ENCODE data around the gene CDC37L1.
"Not testable (repeated sequence)": the region's sequence is repeated elsewhere in the genome, so short reads cannot be mapped to it uniquely, and the experiment has no call there.

The CDC37L1 gene

DNA sequence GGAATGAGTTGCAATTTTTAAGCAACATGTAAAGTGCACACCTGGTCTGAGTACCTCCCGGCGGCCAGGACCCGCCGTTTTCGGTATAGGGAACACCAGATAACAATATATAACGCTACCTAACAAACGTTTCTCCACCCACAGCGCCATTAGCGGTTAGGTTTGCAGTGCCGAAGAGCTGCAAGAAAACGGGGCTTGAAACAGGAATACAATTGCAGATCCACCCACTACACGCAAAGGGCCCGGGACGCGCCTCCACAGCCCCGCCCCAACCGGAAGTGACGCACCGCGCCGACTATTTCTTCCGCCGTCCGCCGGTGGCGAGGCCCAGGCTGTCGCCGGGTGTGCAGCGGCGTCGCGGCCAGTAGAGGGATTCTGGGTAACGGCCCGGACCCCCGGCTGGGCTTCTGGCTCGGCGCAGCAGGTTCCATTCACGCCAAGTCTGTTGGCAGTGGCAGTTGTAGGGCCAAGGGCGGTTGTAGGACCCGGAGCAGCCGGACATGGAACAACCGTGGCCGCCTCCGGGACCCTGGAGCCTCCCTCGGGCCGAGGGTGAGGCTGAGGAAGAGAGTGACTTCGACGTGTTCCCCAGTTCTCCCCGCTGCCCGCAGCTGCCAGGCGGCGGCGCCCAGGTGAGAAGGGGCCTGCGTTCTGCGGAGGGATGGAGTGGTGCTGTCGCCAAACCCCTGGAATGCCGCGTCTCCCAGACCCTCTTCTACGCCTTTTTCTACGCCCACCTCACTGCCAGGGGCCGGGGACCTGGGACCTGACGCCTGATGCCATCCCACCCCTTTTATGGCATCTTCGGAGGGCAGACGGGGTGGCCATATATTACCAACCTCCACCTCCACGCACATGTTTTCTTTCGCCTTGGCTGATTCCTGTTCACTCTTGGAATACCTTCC lies at the start of gene CDC37L1:
Gene CDC37L1, plus strand, starts transcription at position 302 of the 905 bp plus-strand sequence. Its CDS starts 199 bp downstream, at position 501.
- DNase-seq = peak; percentile 98

DNA sequence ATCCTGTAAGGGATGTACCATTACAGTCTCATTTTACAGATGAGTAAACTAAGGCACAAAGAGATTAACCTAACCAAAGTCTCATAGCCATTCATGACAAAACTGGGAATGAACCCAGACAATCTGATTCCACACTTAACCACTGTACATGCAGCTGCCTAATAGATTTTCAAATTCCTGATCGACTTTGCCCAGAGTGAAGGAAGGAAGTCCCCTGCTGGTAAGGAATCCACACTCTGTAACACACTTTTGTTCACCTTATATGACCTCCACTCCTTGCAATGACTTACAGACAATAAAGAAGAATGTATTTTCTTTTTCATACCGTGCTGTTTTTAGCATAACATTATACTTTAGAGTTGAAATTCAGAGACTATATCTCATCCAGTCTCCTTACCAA lies 48.5 kb upstream of the CDC37L1 start:
- DNase-seq = no peak

GRCh38 chr9:4638968-4639367 lies 40.4 kb upstream of the CDC37L1 start:
- no peak for DNase-seq

DNA sequence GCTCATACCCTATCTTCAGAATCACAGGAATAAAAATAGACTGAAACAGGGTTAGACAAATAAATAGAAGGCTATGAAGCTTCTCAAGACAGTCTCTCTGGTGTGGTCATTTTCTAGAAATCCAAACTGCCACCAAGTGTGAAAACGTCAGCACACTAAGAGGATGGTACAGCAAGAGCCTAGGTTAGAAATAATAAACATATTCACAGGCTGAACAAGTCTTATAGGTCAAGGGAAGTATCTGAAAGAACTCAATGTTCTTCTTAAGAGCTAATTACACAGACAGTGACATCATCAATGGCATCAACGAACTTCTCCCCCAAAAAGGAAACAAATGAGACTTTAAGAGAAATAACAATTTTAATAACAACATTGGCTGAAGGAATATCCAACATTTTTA lies 39.9 kb upstream of the CDC37L1 start:
- DNase-seq = no peak

DNA sequence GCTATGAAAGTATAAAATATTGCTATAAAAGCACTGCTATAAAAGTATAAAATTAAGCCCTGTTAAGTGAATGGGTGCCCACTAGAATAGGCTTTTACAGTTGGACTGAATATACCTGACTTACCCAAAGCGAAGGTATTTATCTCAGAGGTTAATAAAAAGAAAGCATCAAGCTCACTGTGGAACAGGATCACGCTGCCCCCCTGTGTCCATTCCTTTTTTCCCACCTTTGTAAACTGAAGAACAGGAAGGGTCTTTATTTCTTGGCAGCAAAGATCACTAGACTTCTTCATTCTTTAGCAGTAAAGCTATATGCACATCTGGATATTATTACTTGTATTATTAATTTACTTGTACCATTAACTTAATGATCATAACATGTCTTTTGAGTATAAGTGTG lies 39.3 kb upstream of the CDC37L1 start:
- no peak for DNase-seq

- DNase-seq = no peak
These were observed 37.0 kb upstream of the CDC37L1 start for GRCh38 chr9:4642351-4642750.

- peak; percentile 21 for DNase-seq
These were observed 25.3 kb upstream of the CDC37L1 start for GRCh38 chr9:4654084-4654483.

GRCh38 chr9:4654538-4654937 lies 24.8 kb upstream of the CDC37L1 start:
- DNase-seq = no peak

DNA sequence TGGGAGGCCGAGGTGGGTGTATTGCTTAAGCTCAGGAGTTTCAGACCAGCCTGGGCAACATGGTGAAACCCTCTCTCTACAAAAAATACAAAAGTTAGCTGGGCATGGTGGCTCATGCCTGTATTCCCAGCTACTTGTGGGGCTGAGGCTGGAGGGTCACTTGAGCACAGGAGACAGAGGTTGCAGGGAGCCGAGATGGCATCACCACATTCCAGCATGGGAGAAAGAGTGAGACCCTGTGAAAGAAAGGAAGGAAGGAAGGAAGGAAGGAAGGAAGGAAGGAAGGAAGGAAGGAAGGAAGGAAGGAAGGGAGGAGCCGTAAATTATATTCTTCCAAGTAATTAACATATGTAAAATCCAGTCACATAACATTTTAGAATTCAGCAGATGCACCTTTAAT lies 23.2 kb upstream of the CDC37L1 start:
- not testable (repeated sequence) for DNase-seq

GRCh38 chr9:4656621-4657020 lies 22.7 kb upstream of the CDC37L1 start:
- DNase-seq = no peak

DNA sequence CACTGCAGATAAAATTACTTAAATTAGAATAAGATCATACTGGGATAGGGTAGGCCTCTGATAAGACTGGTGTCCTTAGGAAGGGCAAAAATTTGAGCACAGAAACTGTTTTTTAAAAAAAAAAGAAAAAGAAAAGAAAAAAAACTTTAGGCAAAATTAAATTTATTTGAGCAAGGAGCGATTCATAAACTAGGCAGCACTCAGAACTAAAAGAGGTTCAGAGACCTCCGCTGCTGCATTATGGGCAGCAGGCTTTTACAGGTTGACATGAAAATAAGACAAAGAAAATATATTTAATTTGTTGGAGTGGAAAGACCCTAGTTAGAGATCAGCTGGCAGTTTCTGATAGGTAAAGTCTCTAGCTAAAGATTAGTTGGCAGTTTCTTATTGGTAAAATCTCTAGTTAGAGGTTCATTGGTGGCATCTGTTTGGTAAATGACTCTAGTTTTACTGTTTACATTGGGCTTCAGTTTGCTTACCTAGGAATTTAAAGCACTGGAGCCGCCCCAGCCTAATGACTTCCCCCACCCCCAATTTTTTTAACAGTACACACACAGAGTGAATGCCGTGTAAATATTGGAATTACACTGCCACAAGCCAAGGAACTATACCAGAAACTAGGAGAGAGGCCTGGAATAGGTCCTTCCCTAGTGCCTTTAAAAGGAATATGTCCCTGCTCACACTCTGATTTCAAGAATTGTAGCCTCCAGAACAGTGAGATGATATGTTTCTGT lies 21.8 kb upstream of the CDC37L1 start:
- DNase-seq = no peak

- not testable (repeated sequence) for DNase-seq
These were observed 18.7 kb upstream of the CDC37L1 start for GRCh38 chr9:4660665-4661064.

DNA sequence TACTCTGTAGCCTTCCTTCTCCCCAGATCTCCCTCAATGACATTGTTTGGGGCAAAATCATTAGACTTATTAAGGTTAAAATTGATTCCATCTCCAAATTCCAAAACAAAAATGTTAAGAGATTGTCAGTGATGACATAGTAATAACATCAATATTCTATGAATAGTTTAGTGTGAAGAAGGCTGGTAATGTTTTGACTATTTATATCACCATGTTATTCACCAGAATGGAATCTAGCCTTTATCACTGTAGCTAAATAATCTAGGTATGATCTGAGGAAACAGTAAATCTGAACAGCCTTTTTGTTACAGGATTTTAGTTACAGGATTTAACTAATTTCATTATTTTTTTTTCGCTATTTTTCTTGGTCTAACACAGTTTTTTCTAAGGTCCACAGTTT lies 18.2 kb upstream of the CDC37L1 start:
- no peak for DNase-seq

GRCh38 chr9:4661611-4662010 lies 17.8 kb upstream of the CDC37L1 start:
- DNase-seq = no peak

GRCh38 chr9:4662108-4662988 lies 17.0 kb upstream of the CDC37L1 start, which contains the start of gene PLPP6:
TSS of gene PLPP6 (plus strand) at chr9:4662294. CDS start at chr9:4662376, 82 bp downstream.
- peak; percentile 86 for DNase-seq

DNA sequence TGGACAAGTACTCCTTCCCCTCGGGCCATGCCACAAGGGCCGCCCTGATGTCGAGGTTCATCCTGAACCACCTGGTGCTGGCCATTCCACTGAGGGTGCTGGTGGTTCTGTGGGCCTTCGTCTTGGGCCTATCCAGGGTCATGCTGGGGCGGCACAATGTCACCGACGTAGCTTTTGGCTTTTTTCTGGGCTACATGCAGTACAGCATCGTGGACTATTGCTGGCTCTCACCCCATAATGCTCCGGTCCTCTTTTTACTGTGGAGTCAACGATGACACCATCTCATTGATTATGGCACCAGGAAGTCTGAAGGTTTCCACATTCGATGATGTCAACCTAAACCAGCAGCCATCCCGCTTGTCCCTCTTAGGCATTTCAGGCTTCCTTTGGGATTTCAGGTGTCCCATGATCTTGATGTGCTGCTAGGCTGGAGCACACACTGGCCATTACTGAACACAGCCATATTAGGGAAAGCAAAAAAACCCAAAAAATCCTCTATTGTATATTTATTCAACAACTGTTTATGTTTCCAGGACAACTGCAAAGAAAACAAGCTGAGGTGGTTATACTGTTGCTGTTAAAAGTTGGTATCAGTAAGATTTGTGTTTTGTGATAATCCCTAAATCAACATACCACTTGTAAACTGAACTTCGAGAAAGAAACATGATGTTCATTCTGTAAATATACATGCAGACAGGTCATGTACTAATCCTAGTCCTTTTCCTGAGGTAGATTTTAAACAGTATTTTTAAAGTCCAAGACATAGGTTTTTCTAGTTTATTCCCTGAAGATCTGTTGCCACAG lies 16.2 kb upstream of the CDC37L1 start:
- DNase-seq = no peak

GRCh38 chr9:4663956-4664355 lies 15.4 kb upstream of the CDC37L1 start:
- DNase-seq = no peak

DNA sequence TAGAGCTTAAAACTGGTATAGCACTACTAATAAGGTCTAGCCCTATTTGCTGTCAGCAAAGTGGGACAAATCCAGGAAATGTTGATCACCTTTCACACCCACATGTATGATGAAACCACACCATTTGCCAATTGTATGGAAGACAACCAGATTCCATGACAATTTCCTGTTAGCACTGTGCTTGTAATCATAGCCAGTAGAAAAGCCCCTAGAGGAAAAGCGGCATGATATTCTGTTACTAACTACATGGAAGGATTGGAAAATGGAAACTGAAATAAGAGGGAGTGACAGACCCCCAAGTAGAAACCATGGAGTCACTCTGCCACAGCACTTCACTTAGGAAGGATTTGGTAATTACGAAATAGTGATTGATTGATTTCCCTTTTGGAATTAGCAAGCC lies 14.0 kb upstream of the CDC37L1 start:
- DNase-seq = no peak

- peak; percentile 38 for DNase-seq
These were observed 13.2 kb upstream of the CDC37L1 start, which contains the start of gene SPATA6L for GRCh38 chr9:4666042-4666699. TSS of gene SPATA6L (minus strand) at chr9:4666480. CDS start at chr9:4666250, 230 bp downstream.

- DNase-seq = no peak
These were observed 11.7 kb upstream of the CDC37L1 start for GRCh38 chr9:4667681-4668080.

DNA sequence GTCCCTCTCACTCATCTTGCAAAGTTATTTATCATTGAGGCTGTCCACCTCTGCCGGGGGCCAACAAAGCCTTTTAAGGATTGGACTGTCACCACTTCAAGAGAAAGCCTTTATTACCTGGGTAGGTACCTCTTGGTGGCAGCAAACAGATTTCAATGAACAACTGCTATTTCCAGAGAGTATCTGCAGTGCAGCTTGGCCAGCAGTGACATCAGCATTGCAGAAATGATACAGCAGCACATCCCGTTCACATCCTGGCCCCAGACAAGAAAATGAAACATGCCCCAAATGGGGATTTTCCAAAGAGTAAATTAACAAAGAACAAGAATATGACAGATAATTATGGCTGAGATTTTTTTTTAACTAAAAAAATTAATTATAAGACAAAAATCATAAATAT lies 10.8 kb upstream of the CDC37L1 start:
- peak; percentile 28 for DNase-seq
